HG02759 (cell line): ENCODE results near the gene WDR90.
"Not testable (repeated sequence)": the region's sequence is repeated elsewhere in the genome, so short reads cannot be mapped to it uniquely, and the experiment has no call there.

Experiments
- ATAC-seq: cut with Tn5 transposase; IDR thresholded peaks from one replicate; pipeline ENCODE4 v1.9.1; 2021; ENCODE audit warnings: mild to moderate bottlenecking, moderate library complexity; ENCODE audit not compliant: unreplicated experiment

WDR90 gene

GRCh38 chr16:684961-685696, 36.0 kb downstream of the WDR90 start:
- ATAC-seq, result no peak

- no peak for ATAC-seq
Measured at GRCh38 chr16:685967-686366, 36.8 kb downstream of the WDR90 start.

GRCh38 chr16:686459-687260, 37.5 kb downstream of the WDR90 start:
- ATAC-seq, result no peak

- ATAC-seq, result no peak
Measured at GRCh38 chr16:687499-687898, 38.3 kb downstream of the WDR90 start.

GRCh38 chr16:689175-689897, 40.2 kb downstream of the WDR90 start:
- ATAC-seq, result no peak

GRCh38 chr16:691242-691641, 42.1 kb downstream of the WDR90 start:
- not testable (repeated sequence) for ATAC-seq

- ATAC-seq, result no peak
Measured at GRCh38 chr16:692356-693108, 43.4 kb downstream of the WDR90 start.

- ATAC-seq, result no peak
Measured at GRCh38 chr16:693364-693763, 44.2 kb downstream of the WDR90 start.

- ATAC-seq, result no peak
Measured at GRCh38 chr16:693766-694165, 44.6 kb downstream of the WDR90 start.

- ATAC-seq, result no peak
Measured at GRCh38 chr16:694187-694862, 45.2 kb downstream of the WDR90 start.

GRCh38 chr16:694863-695354, 45.7 kb downstream of the WDR90 start:
- ATAC-seq, result no peak

GRCh38 chr16:695355-696089, 46.4 kb downstream of the WDR90 start:
- no peak for ATAC-seq

GRCh38 chr16:698911-699671, 49.9 kb downstream of the WDR90 start:
- no peak for ATAC-seq

- no peak for ATAC-seq
Measured at GRCh38 chr16:700684-701584, 51.8 kb downstream of the WDR90 start.

- no peak for ATAC-seq
Measured at GRCh38 chr16:702341-702740, 53.2 kb downstream of the WDR90 start.

- ATAC-seq, result no peak
Measured at GRCh38 chr16:703406-703805, 54.2 kb downstream of the WDR90 start.

- ATAC-seq, result no peak
Measured at GRCh38 chr16:704047-704446, 54.9 kb downstream of the WDR90 start.
